Activated T-helper 2 cell treated with anti-CD3 and anti-CD28 coated beads, Interferon-gamma antibody, Interleukin-2, Interleukin-4, amounts not matched to agents 10 μg/mL and 5 μg/mL and 100 μg/mL, durations not matched to agents 14 hours and 24 hours and 36 hours (primary cell): ENCODE measurements around the gene USH1G. TPM values are rescaled to one million over a fixed set of nuclear protein-coding genes. Genes with fewer than 3 reads are reported as not detected.

Source experiments
- DNase-seq: peaks from one replicate; pipeline ENCODE4 v3.0.0; 2021; ENCODE audit warnings: low spot score
- H3K27ac Mint-ChIP-seq: one replicate; pipeline ENCODE4 v1.8.0; 2021; ENCODE audit warnings: mixed read lengths
- H3K27me3 Mint-ChIP-seq: one replicate; pipeline ENCODE4 v1.8.0; 2021; ENCODE audit warnings: low read depth, mixed read lengths
- H3K36me3 Mint-ChIP-seq: one replicate; pipeline ENCODE4 v1.8.0; 2021; ENCODE audit warnings: low read depth, mixed read lengths
- H3K4me1 Mint-ChIP-seq: one replicate; pipeline ENCODE4 v1.8.0; 2021; ENCODE audit warnings: low read depth, mixed read lengths
- H3K4me3 Mint-ChIP-seq: one replicate; pipeline ENCODE4 v1.8.0; 2021; ENCODE audit warnings: low read depth, mild to moderate bottlenecking, moderate library complexity, mixed read lengths
- H3K9me3 Mint-ChIP-seq: one replicate; pipeline ENCODE4 v1.8.0; 2021; ENCODE audit warnings: mixed read lengths
- intact Hi-C: fragments of 100-400 bp; cut with micrococcal nuclease; formaldehyde crosslinking; loops from one replicate; pipeline ENCODE4 v1.15.1; 2023
- total RNA-seq: library from RNA; stranded (reverse); gene quantifications from 2 replicates; pipeline ENCODE4 v1.2.3, GENCODE V29; 2022

USH1G gene
- total RNA-seq, 1 donor from 2014 or later, result not detected

DNA sequence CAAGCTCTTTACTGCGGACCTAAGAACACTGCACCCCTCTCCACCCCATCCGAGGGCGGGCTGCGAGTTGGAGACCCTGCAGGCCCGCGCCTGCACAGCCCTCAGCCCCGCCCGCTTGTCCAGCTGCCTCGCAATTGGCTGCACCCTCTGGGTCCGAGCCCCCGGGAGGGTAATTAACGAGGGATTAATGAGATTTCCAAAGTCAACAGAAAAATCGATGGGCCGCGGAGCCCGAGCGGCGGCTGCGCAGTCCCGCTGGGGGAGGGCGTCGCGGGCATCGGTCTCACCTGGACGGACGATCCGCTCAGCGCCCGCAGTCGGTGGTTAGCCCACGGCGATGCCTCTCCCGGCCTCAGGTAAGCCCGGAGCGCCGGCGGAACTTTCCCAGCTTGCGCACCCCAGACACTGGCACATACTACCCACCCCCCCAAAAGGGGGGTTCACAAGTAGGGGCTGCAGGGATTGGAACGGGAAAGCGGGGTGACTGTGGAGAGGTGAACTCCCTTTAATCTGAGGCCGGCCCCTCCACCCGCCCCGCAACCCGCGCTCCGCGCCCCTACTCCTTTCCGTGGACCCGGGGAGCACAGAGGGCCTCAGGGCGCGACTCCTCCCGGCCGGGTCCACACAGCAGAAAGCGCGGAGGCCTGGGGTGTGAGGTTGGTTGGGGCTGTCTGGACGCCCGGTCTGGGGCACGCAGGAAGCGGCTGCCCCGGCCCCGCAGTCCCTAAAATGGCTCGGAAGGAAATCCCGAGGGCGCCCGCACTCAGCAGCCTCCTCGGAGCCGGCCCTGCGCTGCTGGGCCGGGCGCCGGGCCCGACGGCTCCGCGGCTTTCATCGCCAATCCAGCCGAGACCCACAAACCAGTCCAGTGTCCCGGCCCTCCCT, 12.8 kb upstream of the USH1G start, which contains the start of gene OTOP3:
OTOP3 (plus strand) TSS at position 314 of the 885 bp plus-strand sequence; CDS start at position 338, 24 bp downstream.
- DNase-seq, result no peak
- intact Hi-C loops, result no loop called here
- no peaks in the 10 kb centered on the region for H3K9me3 Mint-ChIP-seq

DNA sequence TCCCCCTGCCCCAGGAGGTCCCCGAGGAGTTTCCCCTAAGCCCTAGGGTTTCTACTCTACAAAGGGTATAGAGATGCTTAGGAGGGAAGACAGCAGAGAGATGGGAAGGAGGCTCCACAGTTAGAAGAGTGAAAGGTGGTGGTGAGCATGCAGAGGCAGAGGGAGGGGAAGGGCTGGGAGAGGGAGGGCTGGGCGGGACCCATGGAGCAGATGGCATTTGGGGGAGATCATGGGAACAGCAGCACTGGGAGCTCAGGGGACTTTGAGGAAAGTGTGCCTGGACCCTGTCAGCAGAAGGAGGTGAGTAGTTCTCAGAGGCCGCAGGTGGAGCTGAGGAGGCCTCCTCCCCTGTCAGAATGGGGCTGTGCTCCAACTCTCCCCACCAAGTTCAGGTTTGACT, 12.0 kb upstream of the USH1G start:
- Mint-ChIP-seq H3K4me3 (no peak overlapping the region), H3K27me3 (peaks cover 80% of the 10 kb centered on the region), H3K36me3 (no peaks in the 10 kb centered on the region), H3K4me1 (no peaks in the 10 kb centered on the region), H3K27ac (no peak overlapping the region), H3K9me3 (no peaks in the 10 kb centered on the region)
- intact Hi-C loops, result no loop called here
- DNase-seq, result no peak

More for the DNA sequence above, 12.8 kb upstream of the USH1G start, which contains the start of gene OTOP3:
- Mint-ChIP-seq H3K4me1 (no peaks in the 10 kb centered on the region), H3K4me3 (no peak within 1 kb of the TSS), H3K36me3 (no peaks in the 10 kb centered on the region), H3K27ac (no peak within 1 kb of the TSS), H3K27me3 (peaks cover 73% of the 10 kb centered on the region)

DNA sequence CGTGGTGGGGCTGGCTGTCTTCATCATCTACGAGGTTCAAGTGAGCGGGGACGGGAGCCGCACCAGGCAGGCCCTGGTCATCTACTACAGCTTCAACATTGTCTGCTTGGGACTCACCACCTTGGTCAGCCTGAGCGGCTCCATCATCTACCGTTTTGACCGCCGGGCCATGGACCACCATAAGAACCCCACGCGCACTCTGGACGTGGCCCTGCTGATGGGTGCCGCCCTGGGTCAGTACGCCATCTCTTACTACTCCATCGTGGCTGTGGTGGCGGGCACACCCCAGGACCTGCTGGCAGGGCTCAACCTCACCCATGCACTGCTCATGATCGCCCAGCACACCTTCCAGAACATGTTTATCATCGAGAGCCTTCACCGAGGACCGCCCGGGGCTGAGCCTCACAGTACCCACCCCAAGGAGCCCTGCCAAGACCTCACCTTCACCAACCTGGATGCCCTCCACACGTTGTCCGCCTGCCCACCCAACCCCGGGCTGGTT, 7.5 kb upstream of the USH1G start:
- H3K27ac Mint-ChIP-seq, result no peak overlapping the region
- DNase-seq, result no peak
- no peaks in the 10 kb centered on the region for H3K4me1 Mint-ChIP-seq
- intact Hi-C loops, result no loop called here
- H3K27me3 Mint-ChIP-seq, result peaks cover 59% of the 10 kb centered on the region
- H3K36me3 Mint-ChIP-seq, result no peaks in the 10 kb centered on the region
- no peaks in the 10 kb centered on the region for H3K9me3 Mint-ChIP-seq
- no peak overlapping the region for H3K4me3 Mint-ChIP-seq

GRCh38 chr17:74928786-74929185, 5.7 kb upstream of the USH1G start:
- intact Hi-C loops, result no loop called here
- Mint-ChIP-seq H3K9me3 (no peaks in the 10 kb centered on the region), H3K4me1 (no peaks in the 10 kb centered on the region), H3K4me3 (no peak overlapping the region), H3K36me3 (no peaks in the 10 kb centered on the region), H3K27me3 (peaks cover 57% of the 10 kb centered on the region), H3K27ac (no peak overlapping the region)
- DNase-seq, result no peak

DNA sequence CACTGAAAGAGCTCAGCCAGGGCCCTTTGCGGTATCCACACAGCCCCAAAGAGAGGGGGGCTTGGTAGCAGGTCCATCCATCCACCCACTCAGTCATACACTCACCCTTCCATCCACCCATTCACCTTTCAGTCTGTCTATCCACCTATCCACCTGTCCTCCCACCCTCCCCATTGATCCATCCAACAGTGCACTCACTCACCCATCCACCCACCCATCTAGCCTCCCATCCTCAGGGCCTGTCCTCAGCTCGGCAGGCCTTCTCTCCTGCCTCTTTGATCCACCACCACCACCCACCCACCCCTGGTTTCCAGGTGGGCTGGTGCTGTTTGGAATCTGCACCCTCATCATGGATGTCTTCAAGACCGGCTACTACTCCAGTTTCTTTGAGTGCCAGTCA, 2.2 kb upstream of the USH1G start:
- no peak overlapping the region for H3K27ac Mint-ChIP-seq
- intact Hi-C loops, result no loop called here
- H3K9me3 Mint-ChIP-seq, result no peaks in the 10 kb centered on the region
- no peaks in the 10 kb centered on the region for H3K4me1 Mint-ChIP-seq
- no peak overlapping the region for H3K4me3 Mint-ChIP-seq
- H3K27me3 Mint-ChIP-seq, result peaks cover 42% of the 10 kb centered on the region
- no peak for DNase-seq
- no peaks in the 10 kb centered on the region for H3K36me3 Mint-ChIP-seq

GRCh38 chr17:74924250-74924948, 1.3 kb upstream of the USH1G start, which contains the start of gene OTOP2:
Gene OTOP2, plus strand, starts transcription at chr17:74924273. Its CDS starts 360 bp downstream, at chr17:74924633.
- Mint-ChIP-seq H3K9me3 (no peaks in the 10 kb centered on the region), H3K36me3 (no peaks in the 10 kb centered on the region), H3K27me3 (peaks cover 42% of the 10 kb centered on the region), H3K4me1 (no peaks in the 10 kb centered on the region), H3K27ac (no peak within 1 kb of the TSS), H3K4me3 (no peak within 1 kb of the TSS)
- intact Hi-C loops, result no loop called here
- DNase-seq, result no peak

- H3K27me3 Mint-ChIP-seq, result peaks cover 44% of the 10 kb centered on the region
- H3K4me1 Mint-ChIP-seq, result no peaks in the 10 kb centered on the region
- intact Hi-C loops, result loop anchor here (1.0 kb wide), 1 partner anchor 35 kb away; no protein-coding TSS in a partner anchor
- no peak overlapping the region for H3K27ac Mint-ChIP-seq
- no peaks in the 10 kb centered on the region for H3K36me3 Mint-ChIP-seq
- no peak overlapping the region for H3K4me3 Mint-ChIP-seq
- H3K9me3 Mint-ChIP-seq, result no peaks in the 10 kb centered on the region
- DNase-seq, result peak; percentile 64
These were observed 639 bp upstream of the USH1G start for GRCh38 chr17:74923538-74924249.

- no peak for DNase-seq
- intact Hi-C loops, result no loop called here
- Mint-ChIP-seq H3K27me3 (peaks cover 44% of the 10 kb centered on the region), H3K4me3 (no peak overlapping the region), H3K36me3 (no peaks in the 10 kb centered on the region), H3K9me3 (no peaks in the 10 kb centered on the region), H3K27ac (no peak overlapping the region), H3K4me1 (no peaks in the 10 kb centered on the region)
These were observed 883 bp downstream of the USH1G start for GRCh38 chr17:74922172-74922571.

DNA sequence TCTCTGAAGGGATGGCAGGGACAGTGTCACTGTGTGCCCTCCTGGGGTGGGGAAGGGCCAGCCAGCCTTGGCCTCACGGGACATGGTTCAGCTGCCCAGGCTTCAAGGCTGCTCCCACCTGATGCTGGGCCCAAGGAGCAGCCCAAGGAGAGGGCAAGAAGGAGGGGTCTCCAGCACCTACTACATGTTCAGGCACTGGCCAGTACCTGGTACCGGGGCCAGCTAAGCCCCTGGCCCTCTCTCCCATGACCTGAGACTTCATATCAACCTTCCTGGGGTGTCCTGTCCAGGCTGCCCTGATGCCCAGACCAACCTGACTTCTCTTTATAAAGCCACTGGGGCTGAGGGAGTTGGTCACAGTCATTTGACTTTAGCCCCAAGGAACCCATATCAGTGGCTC, 1.3 kb downstream of the USH1G start:
- intact Hi-C loops, result no loop called here
- DNase-seq, result no peak
- H3K4me1 Mint-ChIP-seq, result no peaks in the 10 kb centered on the region
- H3K9me3 Mint-ChIP-seq, result no peaks in the 10 kb centered on the region
- H3K27ac Mint-ChIP-seq, result no peak overlapping the region
- no peak overlapping the region for H3K4me3 Mint-ChIP-seq
- H3K27me3 Mint-ChIP-seq, result peaks cover 44% of the 10 kb centered on the region
- H3K36me3 Mint-ChIP-seq, result no peaks in the 10 kb centered on the region

DNA sequence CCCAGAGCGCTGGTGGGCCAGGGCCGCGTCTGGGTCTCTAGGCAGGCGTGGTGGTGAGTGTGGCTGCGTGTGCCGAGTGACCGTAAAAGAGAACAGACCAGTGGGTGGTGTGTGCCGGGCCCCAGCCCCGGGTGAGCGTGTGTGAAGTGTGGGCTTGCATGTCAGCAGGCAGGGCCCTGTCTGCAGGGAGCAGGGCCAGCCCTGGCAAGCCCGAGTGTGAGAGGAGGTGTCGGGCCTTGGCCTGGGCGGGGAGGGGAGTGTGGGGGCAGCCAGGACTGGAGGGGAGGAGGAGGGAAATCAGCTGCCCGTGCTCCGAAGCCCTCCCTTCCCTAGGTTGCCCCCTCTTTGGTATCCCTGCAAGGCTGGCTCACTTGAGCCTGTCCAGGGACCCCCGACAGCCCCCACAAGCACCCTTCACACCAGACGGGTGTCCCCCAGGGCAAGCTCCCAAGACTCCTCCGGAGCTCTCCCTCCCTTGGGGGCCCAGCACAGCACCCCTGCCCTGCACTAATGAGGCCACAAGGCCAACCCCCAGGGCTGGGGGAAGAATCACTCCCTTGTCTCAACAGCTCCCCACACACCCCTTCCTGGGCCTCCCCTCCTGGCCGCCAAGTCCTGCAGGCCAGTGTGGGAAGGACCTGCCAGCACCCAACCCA, 1.9 kb downstream of the USH1G start:
- H3K27me3 Mint-ChIP-seq, result peaks cover 41% of the 10 kb centered on the region
- H3K9me3 Mint-ChIP-seq, result no peaks in the 10 kb centered on the region
- no peaks in the 10 kb centered on the region for H3K4me1 Mint-ChIP-seq
- no peak for DNase-seq
- no peak overlapping the region for H3K27ac Mint-ChIP-seq
- no peak overlapping the region for H3K4me3 Mint-ChIP-seq
- no peaks in the 10 kb centered on the region for H3K36me3 Mint-ChIP-seq
- intact Hi-C loops, result no loop called here

- H3K27me3 Mint-ChIP-seq, result peaks cover 36% of the 10 kb centered on the region
- intact Hi-C loops, result no loop called here
- H3K4me3 Mint-ChIP-seq, result no peak overlapping the region
- H3K27ac Mint-ChIP-seq, result no peak overlapping the region
- no peaks in the 10 kb centered on the region for H3K4me1 Mint-ChIP-seq
- DNase-seq, result no peak
- no peaks in the 10 kb centered on the region for H3K9me3 Mint-ChIP-seq
- no peaks in the 10 kb centered on the region for H3K36me3 Mint-ChIP-seq
These were observed 2.4 kb downstream of the USH1G start for GRCh38 chr17:74920642-74921025.

DNA sequence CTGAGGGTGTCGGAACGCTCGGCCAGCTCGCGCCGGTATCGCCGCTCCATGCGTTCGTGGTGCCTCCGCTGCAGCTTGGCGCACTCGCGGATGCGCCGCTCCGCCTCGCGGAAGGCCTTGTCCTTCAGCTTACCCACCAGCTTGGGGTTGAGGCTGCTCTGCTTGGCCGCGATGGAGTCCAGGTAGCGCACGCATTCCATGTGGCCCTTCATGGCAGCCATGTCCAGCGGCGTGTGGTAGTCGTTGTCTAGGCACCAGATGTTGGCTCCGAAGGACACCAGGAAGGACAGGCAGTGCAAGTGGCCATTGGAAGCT, 2.8 kb downstream of the USH1G start:
- H3K9me3 Mint-ChIP-seq, result no peaks in the 10 kb centered on the region
- H3K4me1 Mint-ChIP-seq, result no peaks in the 10 kb centered on the region
- H3K27ac Mint-ChIP-seq, result no peak overlapping the region
- intact Hi-C loops, result no loop called here
- no peaks in the 10 kb centered on the region for H3K36me3 Mint-ChIP-seq
- peaks cover 32% of the 10 kb centered on the region for H3K27me3 Mint-ChIP-seq
- no peak overlapping the region for H3K4me3 Mint-ChIP-seq
- DNase-seq, result no peak
